Endometrium (tissue), 2 donors: Measurements from ENCODE around the gene CHEK1.
"Not testable (repeated sequence)": the region's sequence is repeated elsewhere in the genome, so short reads cannot be mapped to it uniquely, and the experiment has no call there.

Source experiments
- FAIRE-seq: peaks from 2 replicates; lab custom pipeline; 2012; peaks lifted over from hg19 to GRCh38; lab: Jason Lieb, UNC
- donor health status: control.
- donor health status: control.

CHEK1 gene

DNA sequence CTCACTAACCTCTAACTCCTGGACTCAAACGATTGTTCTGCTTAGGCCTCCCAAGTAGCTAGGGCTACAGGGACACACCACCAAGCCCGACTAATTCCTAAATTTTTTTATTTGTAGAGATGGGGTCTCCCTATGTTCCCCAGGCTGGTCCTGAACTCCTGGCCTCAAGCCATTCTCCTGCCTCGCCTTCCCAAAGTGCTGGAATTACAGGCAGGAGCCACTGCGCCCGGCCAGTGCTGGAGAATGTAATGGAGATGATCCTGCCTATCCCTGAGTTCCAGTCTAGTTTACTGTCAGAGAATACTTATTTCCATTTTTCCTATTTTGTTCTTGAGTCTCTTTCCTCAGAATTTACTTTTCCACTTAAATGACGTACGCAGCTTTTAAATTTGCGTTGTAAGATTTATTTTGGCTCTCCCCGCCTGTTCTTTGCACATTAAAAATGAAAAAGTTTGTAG, at the start of gene CHEK1:
Gene CHEK1 (plus strand): TSS at position 408 of the 458 bp plus-strand sequence. CDS start 1,606 bp downstream, outside the sequence.
- FAIRE-seq, result no peak

DNA sequence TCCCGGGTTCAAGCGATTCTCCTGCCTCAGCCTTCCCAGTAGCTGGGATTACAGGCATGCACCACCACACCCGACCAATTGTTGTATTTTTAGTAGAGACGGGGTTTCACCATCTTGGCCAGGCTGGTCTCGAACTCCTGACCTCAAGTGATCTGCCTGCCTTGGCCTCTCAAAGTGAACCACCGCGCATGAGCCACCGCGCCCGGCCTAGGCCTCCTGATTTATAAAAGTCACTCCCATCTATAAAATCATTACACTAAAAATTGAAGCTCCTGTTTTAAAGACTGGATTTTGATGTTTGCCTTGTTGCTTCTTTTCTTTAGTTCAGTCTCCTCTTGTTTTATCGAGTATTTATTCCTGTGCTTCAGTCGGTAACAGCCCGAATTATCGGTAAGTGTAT, 47.8 kb upstream of the CHEK1 start:
- not testable (repeated sequence) for FAIRE-seq

DNA sequence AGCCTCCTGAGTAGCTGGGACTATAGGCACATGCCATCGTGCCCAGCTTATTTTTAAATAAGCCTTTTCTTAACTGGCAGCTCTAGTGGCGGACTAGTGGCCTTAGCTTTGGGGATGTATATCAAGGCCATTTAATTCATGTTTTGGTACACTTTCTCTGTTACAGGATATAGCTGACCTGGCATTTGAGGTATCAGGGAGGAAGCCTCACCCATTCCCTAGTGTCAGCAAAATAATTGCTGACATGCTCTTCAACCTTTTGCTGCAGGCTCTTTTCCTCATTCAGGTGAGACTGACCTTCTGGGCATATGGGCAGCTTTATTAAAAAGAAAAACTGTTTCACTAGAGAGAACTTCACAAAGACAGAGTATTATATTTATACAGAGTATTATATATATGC, 46.2 kb upstream of the CHEK1 start:
- FAIRE-seq, result no peak

DNA sequence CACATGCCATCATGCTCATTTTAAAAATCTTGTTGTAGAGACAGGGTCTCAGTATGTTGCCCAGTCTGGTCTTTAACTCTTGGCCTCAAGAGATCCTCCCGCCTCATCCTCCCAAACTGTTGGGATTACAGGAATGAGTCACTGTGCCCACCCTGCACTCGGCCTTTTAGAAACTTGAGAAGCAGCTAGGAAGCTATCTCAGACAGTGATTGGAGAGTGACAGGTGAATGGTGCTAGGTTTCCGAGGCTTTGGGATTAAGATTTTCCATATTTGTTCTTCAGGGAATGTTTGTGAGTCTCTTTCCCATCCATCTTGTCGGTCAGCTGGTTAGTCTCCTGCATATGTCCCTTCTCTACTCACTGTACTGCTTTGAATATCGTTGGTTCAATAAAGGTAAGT, 45.2 kb upstream of the CHEK1 start:
- FAIRE-seq, result no peak

DNA sequence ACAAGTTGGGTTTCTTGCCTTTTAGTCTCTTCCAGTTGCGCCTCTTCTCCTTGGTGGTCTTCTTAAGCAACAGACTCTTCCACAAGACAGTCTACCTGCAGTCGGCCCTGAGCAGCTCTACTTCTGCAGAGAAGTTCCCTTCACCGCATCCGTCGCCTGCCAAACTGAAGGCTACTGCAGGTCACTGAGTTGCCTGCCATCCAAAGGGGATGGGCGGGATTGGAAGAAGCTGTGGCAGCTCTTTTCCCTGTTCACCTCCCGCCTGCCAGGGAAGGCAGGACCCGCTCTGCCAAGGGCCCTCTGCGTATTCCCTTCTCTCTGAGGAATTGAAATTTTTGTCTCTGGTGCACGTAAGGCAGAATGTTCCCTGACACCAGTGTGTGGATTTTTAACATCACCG, 41.5 kb upstream of the CHEK1 start:
- no peak for FAIRE-seq

DNA sequence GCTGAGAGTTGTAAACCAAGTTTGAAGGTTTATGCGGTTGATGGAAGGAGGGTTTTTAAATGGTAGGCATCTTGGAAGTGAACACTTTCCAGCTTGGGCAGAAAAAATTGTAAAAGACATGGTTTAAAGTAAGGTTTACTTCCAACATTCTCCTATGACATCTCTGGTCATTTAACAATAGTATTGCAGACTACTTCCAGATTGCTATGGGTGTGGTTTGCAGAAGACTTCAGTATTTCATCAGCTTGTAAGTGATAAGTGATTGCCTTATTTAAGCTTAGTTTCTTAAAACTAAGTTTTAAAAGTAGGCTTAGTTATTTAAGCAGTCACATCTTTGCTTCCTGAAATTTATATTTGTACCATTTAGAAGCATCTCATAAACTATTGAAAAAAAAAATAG, 39.5 kb upstream of the CHEK1 start:
- FAIRE-seq, result no peak

DNA sequence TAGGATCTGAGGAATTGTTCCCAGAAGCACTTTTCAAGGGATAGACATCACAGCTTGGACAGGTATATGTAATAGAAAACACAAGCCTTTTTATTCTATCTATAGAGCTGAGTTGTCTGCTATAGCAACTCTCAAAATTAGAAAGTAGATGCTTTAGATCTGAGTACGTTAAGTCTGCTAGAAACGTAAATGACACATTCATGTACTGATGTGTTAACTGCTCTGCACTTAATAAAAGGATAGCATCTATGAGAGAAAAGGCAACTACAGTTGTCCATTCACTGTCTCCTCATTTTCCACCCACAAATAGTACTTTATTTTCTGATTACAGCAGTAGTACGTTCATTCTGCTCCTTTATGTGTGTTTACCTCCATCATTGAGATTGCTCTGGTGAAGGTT, 38.3 kb upstream of the CHEK1 start:
- FAIRE-seq, result no peak

DNA sequence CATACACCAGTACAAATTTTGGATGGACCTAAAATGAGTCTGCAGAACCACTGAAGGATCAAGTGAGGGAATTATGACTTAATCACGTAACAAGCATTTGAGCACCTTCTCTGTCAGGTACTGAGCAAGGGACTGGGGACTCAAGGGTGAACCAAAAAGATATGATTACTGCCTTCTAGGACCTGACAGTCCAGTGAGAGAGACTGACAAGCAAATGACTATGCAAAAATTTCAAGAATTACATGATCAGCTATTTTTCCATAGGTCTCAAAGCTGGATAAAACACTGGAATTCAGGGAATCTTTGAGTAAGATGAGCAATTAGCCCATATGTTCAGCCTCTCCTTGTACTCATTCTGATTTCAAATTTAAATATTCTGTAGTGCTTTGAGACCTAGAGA, 37.5 kb upstream of the CHEK1 start:
- no peak for FAIRE-seq

DNA sequence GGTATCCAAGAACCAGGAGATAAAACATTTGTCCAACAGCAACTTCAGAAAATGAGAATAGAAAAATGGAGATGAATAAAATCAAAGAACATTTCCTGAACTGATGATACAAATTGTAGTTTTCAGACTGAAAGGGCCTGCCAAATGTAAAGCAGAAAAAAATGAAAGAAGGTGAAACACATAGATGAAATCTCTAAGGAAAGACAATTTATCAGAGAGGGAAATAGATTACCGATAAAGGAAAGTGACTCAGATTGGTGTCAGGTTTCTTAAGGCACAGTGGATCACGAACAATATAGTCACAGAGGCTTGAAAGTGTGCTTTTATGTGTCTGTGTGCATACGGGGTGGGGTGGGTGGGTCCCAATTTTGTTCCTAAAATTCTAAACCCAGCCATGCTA, 36.5 kb upstream of the CHEK1 start:
- FAIRE-seq, result no peak

DNA sequence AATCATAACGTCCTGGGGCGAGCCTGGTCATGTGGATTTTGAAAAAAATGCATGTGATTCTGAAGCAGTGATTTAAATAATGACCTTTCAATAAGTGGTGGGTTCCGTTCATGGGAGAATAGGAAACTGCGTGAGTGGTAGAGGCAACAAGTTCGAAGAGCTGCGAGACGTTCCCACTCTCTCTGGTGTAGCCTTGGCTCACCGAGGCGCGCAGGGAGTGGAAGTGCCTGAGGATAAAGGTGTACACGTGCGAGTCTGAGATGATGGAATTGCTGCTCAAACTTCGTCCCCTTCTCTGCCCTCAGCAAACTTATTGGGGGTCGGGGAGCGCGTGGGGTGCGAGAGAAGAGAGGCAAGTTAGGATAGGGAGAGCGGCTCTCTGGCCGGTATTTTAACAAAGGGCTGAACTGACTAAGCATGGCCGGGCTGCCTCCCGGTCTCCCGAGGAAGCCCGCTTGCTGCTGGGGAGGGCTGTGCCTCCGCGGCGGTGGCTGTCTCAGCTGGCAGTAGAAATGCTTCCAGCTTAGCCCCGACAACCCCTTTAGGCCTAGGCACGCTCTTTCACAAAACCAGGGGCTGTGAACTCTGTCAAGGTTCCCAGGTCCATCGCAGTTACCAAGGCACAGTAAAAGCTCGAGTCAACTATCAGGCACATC, 33.2 kb upstream of the CHEK1 start:
- FAIRE-seq, result no peak

DNA sequence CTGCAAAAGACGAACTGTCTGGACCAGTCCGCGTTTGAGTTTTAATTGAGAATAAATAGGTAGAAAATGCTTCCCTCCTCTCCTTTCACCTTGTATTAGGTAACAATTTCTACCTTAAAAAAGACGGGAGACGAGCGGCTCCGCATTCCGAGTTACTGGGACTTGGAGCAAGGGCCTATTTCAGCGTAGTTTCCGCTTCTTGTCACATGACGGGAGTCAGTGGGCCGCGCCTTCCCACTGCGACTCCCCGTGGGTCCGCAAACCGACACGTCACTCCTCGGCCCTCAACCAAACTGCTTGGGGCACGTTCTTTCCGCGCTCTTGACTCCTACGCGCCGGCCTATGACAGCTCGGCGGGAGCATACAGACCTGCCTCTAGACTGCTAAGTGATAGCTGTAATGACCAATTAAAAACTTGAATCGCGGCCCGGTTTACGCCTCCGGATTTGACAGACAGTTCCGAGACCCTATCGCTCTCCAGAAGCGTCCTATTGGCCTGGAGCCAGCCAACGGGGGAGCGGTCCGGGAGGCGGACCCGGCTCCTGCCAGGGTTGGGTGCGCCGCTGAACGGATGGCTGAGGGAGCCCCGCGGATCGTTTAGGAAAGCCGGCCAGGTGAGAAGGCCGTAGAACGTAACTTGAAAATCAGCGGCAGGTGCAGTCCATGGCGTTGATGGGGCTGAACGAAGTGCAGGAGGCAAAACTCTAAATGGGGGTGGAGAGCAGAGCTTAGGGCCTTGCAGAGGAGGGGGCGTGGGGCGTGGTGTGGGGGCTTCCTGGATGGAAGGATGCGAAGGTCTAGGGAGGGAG, 32.5 kb upstream of the CHEK1 start, which contains the start of gene STT3A:
Gene STT3A (plus strand): TSS at position 548 of the 809 bp plus-strand sequence. CDS start 3,064 bp downstream, outside the sequence.
- peak; percentile 99 for FAIRE-seq

DNA sequence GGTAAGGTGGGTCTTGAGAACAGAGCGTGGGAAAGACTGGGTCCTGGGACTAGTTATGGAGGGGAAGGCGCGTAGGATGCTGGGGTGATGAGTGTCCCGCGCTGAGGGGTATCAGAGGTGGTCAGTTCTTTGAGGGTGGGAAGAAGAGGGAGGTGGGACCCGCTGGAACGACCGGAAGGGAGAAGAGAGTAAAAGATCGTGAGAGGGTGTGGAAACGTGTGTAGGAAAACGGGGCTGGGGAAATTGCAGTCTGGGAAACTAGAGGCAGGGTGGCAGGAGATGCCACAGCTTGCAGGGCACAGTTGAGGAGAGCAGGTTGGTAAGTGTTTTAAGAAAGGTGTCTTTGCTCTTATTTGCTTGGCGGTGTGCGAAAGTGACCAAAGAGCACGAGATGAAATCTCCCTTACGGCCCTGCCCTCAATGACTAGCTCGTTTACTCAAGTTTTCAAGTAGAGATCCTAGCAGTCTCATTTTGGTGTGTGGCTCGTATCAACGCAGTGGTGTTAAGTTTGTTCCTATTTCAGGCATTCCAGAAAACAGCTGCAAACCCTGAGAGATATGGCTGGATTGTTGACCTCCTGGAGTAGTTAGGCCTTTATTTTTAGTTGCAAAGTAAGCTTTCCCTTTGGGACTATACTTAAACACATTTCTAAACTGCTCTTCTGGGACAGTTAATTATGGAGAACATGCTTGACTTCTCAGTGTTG, 31.7 kb upstream of the CHEK1 start:
- FAIRE-seq, result no peak

DNA sequence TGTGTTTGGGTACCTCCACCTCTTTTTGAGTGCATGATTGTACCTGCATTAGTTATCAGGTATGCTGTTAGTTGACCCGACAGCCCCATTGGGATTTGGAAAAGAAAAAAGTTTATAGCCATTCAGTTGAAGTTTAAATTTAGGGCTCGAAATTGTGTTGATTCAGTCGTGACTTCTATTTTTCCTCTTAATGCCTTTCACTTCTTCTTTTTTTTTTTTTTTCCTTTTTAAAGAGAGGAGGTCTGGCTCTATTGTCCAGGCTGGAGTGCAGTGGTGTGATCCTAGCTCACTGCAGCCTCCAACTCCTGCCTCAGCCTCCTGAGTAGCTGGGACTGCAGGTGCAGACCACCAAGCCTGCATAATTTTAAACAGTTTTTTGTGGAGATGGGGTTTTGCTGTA, 30.0 kb upstream of the CHEK1 start:
- FAIRE-seq, result no peak

DNA sequence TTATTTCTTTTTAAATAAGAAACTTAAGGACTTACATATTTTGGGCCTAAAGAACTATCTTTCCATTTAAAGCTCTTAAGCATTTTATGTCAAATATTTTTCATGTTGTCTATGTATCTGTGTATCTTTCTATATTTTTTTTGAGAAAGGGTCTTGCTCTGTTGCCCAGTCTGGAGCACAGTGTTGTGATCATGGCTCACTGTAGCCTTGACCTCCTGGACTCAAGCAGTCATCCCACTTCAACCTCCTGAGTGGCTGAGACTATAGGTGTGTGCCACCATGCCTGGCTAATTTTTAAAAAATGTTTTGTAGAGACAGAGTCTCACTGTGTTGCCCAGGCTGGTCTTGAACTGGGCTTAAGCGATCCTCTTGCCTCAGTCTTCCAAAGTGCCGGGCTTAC, 24.3 kb upstream of the CHEK1 start:
- no peak for FAIRE-seq

DNA sequence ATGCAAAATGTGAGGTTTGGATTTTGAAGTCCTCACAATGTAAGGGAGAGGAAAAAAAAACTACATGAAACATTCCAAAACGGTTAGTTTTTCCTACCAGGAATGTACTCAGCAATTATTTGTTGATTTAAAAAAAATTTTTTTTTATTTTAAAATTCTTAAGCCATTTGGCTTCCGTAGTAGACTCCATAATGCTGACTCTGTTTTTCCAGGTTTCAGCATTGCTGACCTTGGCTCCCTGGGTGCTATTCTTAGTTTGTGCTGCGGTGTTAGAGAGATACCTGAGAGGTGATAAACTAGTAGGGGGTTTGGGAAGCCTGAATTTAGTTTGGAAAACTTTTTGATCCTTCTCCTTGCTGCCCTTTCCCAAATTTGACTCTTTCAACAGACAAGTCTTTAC, 21.8 kb upstream of the CHEK1 start:
- FAIRE-seq, result no peak

DNA sequence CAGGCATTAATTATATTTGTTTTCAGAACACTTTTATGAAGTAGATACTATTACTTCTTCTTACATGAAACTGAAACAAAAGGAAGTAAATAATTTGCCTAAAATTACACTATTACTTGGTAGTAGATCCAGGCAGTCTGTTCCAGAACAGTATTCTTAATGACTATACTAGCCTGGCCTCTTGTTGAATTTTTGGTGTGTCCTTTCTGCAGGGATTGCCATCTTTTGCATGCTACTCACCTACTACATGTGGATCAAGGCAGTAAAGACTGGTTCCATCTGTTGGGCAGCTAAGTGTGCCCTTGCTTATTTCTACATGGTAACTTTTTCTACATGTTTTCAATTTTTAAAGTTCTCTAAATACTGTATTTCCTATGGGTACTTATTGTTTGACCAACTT, 19.5 kb upstream of the CHEK1 start:
- FAIRE-seq, result no peak

DNA sequence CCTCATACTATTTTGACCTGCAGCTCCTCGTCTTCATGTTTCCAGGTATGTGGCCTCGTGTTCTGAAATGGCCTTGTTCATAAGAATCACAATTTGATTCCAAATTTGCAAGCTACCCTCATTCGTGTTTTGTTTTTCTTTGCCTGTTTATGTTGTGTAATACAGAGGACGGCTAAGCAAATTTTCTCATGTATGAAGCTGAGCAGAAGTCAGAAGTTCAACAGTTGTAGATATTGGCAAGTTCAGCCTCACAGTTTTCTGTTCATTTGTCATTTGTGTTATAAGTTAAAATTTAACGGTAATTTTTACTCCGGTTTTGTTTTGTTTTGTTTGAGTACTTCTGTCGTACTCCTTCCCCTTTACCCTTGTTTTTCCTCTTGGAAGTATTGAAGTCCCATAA, 15.4 kb upstream of the CHEK1 start:
- FAIRE-seq, result no peak

DNA sequence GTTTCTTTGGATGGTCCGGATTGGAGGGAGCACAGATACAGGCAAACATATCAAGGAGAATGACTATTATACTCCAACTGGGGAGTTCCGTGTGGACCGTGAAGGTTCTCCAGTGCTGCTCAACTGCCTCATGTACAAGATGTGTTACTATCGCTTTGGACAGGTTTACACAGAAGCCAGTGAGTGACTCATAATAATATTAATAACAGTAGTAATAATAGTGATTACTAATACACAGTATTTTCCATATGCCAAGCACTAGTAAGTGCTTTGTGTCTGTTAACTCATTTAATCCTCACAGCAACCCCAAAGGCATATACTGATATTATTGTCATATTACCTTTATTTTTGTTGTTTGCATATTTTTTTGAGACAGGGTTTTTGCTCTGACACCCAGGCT, 6.6 kb upstream of the CHEK1 start:
- no peak for FAIRE-seq

DNA sequence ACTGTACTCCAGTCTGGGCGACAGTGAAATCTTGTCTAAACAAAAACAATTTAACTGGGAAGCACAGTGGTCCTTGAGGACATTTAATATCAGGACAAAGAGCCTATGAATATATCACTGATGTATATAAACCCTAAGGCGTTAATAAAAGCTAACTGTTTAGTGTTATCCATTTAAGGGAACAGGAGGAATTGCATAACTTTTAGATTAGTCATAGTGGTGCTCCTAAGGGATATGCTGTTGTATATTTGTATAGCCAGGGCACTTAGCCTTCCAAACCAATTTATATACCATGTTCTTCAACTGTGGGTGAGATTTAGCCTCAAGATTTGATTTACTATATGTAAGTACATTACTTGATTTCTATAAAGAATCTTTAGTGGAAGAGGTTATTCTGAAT, 3.0 kb upstream of the CHEK1 start:
- FAIRE-seq, result no peak

DNA sequence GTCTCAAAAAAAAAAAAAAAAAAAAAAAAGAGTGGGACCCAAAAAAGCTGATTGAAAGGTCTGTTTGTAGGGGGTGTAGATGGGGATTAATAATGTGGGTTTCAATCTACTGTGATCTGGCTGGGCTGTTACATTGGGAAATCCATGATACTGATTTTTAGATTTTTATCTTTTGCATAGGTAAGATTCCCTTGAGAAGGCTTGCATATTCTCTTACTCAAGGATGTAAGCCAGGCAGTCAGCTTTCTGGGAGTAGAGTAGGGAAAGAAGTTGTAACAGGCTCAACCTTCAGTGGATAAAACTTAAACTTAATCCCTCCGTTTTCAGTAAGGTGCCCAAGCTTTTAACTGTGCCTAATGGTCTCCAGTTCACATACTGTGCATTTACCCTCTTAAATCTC, 1.9 kb upstream of the CHEK1 start:
- no peak for FAIRE-seq

DNA sequence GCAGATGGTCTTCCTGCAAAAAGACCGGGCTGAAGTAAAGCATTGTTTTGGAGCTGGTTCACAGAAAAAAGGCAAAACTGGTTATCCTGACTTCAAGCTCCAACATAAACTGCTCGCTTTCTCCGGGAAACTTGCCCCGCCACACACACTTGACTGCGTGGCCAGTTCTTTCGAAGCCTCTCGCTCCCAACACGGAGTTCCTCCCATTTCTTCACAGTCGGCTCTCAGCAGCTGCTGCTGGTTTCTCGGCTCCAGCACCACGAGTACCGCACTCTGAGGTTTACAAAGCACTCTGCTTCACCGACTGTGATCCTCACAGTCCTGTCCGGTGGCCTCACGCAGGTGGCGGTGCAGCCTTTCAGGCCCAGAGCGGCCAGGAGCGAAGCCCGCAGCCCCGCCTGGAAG, 264 bp downstream of the CHEK1 start:
- FAIRE-seq, result no peak

DNA sequence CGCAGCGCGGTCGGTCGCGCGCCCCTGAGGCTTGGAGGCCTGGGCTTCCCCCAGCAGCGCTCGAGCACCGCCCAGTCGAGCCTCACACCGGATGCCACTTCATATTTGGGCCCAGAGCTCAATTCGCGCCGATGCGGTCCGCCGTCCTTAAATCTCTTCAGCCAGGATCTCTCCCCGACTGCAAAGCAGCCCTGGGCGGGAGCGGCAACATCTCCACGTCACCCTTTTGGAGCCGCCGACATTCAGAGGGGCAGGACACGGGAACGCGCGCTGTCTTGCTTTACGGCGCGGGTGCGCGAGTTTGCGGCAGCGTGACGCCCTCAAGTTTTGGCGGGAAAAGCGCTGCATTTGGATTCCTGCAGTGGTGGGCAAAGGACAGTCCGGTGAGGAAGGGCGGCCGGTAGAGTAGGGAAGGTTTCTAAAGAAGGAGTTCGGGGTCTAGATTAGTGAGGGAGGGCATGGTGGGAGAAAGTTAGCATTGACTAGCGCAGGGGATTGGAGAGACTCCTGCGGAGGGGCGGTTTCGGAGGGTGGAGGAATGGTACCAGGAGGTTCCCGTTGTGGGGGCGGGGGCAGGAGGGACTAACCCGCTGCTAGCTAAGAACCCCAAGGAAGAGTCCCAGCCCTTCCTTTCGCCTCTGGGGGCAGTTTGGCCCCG, 796 bp downstream of the CHEK1 start:
- peak; percentile 37 for FAIRE-seq
